ENCODE data around the gene C5orf52.

C5orf52 gene

DNA sequence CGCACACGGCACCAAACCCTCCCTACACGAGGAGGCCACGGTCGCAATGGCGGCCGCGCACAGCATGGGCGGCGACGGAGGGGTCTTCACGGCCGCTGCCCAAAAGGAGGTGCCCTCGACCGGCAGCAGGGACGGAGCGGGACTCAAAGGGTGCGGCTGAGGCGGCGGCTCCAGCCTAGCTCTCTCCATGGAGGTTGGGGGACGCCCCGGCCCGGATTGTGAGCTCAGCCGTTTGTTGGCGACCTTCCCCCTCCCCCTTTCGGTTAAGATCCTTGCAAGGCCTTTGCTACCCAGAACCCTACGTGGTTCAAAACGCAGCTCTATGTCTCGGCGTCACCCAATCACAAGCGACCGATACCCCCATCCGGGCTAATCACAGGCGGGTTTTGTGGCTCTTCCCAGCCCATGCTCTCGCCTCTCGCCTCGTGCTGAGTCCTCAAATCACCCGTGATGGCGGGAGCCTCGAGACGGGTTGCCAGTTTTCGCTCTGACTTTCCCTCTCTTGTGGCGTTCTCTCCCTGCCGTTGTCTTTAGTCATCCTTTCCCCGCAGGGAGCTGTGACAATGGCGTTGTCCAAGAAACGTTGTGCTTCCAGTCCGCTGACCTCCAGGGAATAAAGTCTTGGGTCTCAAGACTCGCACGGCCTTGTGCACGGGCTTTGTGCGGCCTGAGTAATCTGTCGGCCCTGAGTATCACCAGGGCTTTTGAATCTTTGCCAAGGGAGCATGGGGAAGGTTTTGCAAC is 19.5 kb downstream of the C5orf52 start:
- no peak for TF ChIP-seq GATA2 (IDR thresholded peaks at IDR 0.05; ENCODE audit: low read depth, low read length)
- no peak for TF ChIP-seq GATA3 (IDR thresholded peaks at IDR 0.05; ENCODE audit: low read depth, low read length)

DNA sequence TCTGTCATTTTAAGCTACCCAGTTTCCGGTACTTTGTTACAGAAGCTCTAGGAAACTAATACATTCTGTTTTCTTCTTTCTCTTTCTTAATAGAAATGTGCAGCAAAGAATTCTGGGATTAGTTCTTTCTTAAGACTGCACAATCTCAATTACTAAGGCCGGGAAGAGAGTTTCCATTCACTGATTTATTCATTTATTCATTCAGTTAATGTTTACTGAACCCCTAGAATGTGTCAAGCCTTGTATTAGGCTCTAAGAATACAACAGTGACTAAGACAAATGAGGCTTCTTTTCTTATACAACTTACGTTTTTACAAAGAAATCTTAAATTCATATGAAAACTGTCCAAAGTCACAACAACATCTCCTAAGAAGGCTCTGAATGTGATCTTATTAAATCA is 32.4 kb downstream of the C5orf52 start:
- TF ChIP-seq GATA2 (IDR thresholded peaks at IDR 0.05; ENCODE audit: low read depth, low read length), result no peak
- no peak for TF ChIP-seq GATA3 (IDR thresholded peaks at IDR 0.05; ENCODE audit: low read depth, low read length)

DNA sequence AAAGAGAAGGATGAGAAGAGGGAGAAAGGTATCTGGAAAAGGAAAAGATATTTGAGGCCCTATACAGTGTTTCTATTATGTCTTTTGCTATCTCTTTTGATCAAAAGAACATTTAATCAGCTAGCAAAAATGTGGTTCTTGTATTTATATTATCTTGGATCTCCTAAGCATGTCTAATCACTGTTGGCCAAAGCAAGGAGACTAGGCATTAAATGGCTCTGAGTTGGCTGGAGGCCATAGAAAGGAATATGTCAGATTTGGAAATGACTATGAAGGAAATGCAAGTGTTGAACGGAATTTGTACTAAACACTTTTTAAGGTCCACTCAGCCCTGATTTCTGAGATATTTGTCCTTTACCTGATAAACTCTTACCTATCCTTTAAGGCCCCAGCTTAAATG is 37.5 kb downstream of the C5orf52 start:
- no peak for TF ChIP-seq GATA3 (IDR thresholded peaks at IDR 0.05; ENCODE audit: low read depth, low read length)
- no peak for TF ChIP-seq GATA2 (IDR thresholded peaks at IDR 0.05; ENCODE audit: low read depth, low read length)

DNA sequence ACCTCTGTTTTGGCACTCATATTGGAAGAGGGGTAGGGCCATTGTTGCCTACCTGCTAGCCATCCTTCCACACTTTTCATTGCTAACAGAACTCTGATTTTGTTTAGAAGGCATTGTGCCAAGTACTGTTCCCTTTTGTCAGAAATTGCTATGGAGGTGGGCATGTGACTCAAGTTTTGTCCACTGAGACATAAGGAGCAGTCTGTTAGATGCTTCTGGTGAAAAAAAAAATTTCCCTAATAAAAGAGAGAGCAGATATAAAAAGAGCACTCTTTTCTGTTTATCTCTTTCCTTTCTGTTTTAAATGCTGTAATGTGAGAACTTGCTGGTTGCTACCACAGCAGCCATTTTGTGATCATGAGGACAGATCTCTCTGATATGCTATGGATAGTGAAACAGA is 38.0 kb downstream of the C5orf52 start:
- no peak for TF ChIP-seq GATA3 (IDR thresholded peaks at IDR 0.05; ENCODE audit: low read depth, low read length)
- TF ChIP-seq GATA2 (IDR thresholded peaks at IDR 0.05; ENCODE audit: low read depth, low read length), result no peak

DNA sequence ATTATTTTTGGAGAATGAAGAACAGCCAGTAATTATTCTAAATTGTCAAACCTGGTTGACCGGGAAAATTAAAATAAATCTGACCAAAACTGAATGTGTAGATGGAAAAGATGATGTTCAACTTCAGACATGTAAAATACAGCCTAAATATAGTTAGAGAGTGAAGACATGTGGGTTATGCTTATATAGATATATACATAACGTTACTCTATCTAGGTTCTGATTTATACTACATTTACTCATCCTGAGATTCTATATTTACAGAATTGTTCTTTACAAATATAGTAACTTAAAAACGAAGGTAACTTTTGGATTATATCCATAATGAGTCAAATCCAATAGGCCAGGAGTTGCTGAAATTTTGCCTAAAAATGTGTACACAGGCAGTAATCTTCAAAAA is 39.1 kb downstream of the C5orf52 start:
- TF ChIP-seq GATA3 (IDR thresholded peaks at IDR 0.05; ENCODE audit: low read depth, low read length) (no peak), GATA2 (IDR thresholded peaks at IDR 0.05; ENCODE audit: low read depth, low read length) (no peak)

DNA sequence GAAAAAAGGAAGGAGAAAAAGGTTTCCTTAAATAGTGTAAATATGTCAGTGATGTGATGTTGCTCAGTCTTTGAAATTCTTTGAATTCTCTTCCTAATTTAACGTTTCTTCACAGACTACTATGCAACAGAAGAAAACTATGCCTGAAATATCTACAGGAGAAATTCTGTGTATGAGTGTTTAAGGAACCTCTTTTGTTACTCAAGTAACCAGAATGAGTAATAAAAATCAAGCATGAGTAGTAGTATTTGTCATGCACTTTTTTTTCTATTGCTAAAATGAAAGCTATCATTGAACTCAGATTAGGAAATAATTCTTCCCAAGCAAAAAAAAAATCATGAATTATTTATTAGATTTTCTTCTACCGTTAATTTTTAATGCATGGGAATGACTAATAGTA is 39.5 kb downstream of the C5orf52 start:
- no peak for TF ChIP-seq GATA2 (IDR thresholded peaks at IDR 0.05; ENCODE audit: low read depth, low read length)
- TF ChIP-seq GATA3 (IDR thresholded peaks at IDR 0.05; ENCODE audit: low read depth, low read length), result no peak

DNA sequence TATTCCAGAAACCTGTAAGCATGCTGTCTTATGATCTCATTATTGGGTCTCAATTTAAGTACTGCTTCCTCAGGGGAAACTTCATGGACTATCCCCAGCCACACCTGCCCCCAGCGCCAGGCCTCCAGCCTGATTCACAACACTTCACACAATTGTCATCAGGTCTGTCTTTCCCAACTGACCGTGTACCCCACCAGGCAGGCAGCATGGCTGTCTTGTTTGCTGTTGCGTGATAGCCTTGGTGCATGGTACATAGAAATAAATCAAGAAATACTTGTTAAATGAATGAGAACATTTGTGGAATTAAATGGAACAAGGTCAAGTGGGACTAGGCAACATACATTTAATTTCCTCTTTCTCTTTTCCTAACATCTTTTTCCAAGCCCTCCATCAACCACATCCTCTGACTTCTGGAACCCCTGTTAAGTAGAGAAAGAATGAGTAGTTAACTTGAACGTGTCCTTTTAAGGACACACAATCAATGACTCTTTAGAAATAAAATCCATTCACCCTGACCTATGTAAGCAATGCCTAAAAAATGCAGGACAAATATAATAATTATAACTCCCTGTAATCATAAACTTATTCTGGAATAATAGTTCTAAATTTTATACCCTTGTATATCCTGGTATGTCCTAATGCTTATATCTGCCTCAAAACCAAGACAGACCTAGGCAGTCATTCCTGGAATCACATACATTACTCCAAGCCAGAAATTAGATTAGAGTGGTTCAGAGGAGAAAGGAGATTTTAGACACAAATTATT is 42.7 kb downstream of the C5orf52 start:
- TF ChIP-seq GATA3 (IDR thresholded peaks at IDR 0.05; ENCODE audit: low read depth, low read length) (no peak), GATA2 (IDR thresholded peaks at IDR 0.05; ENCODE audit: low read depth, low read length) (no peak)

DNA sequence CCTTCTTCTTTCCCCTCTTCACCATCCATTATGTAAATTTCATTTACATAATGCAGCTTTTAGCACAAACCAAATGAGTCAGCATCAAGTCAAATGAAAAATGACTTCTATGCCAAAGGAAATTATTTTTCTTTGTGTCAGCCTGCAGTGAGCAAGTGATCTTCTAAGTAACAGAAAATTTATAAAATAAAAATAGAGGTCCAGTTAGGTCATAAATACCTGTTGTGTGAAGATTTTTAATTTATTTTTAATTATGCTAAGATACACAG is 43.2 kb downstream of the C5orf52 start:
- no peak for TF ChIP-seq GATA3 (IDR thresholded peaks at IDR 0.05; ENCODE audit: low read depth, low read length)
- TF ChIP-seq GATA2 (IDR thresholded peaks at IDR 0.05; ENCODE audit: low read depth, low read length), result no peak

DNA sequence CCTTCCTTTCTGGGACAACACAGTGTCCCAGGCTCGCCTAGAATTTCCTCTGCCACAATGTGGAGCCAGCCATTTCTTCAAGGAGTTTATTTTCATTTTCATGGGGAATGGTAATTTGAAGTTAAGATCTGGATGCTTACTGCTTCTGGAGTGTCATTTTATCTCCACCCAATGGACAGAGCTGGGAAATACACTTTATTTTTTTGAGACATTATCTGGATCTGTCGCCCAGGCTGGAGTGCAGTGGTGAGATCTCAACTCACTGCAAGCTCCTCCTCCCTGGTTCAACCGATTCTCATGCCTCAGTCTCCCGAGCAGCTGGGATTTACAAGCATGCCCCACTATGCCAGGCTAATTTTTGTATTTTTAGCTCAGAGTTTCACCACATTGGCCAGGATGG is 47.2 kb downstream of the C5orf52 start:
- no peak for TF ChIP-seq GATA2 (IDR thresholded peaks at IDR 0.05; ENCODE audit: low read depth, low read length)
- TF ChIP-seq GATA3 (IDR thresholded peaks at IDR 0.05; ENCODE audit: low read depth, low read length), result no peak

DNA sequence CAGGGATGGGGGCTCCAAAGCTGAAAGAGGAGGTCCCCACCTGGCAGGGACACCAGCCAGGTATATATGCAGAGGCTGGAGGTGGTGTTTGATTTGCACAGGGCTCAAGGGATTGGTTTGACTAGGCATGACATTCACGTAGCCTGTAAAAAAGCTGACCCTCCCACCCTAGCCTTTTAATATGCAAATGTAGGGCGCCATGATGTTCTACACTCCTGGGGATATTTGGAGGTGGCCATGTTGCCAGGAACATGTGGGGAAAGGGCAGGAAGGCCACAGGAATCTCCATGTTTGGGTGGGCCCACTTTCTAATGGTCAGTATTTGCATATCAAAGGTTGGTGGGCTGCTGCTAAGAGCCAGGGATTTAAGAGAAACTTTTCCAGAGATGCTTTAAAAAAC is 47.9 kb downstream of the C5orf52 start:
- TF ChIP-seq GATA2 (IDR thresholded peaks at IDR 0.05; ENCODE audit: low read depth, low read length), result no peak

DNA sequence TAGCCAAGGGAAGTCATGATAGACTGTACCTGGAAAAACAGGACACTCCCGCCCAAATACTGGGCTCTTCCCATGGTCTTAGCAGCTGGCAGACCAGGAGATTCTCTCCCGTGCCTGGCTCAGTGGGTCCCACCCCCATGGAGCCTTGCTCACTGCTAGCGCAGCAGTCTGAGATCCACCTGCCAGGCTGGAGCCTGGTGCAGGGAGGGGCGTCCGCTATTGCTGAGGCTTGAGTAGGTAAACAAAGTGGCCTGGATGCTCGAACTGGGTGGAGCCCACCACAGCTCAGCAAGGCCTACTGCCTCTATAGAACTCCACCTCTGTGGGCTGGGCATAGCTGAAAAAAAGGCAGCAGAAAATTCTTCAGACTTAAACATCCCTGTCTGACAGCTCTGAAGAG is 49.8 kb downstream of the C5orf52 start:
- TF ChIP-seq GATA2 (IDR thresholded peaks at IDR 0.05; ENCODE audit: low read depth, low read length), result no peak
- no peak for TF ChIP-seq GATA3 (IDR thresholded peaks at IDR 0.05; ENCODE audit: low read depth, low read length)

Measured in SH-SY5Y (cell line).